NCI-H82 (cell line): Measurements from ENCODE around the gene CUEDC1.

Source experiments
- DNase-seq: peaks from one replicate; lab custom pipeline; 2025; lab: John Stamatoyannopoulos, UW

The CUEDC1 gene

GRCh38 chr17:57834146-57834741, 121.0 kb downstream of the CUEDC1 start:
- peak; percentile 56 for DNase-seq

- DNase-seq = peak; percentile 90
Observed at GRCh38 chr17:57833179-57833939, 121.9 kb downstream of the CUEDC1 start.

- DNase-seq = peak; percentile 68
Observed at GRCh38 chr17:57832314-57833178, 122.7 kb downstream of the CUEDC1 start.

GRCh38 chr17:57830880-57831279, 124.3 kb downstream of the CUEDC1 start:
- no peak for DNase-seq

- peak; percentile 88 for DNase-seq
Observed at GRCh38 chr17:57823469-57824401, 131.5 kb downstream of the CUEDC1 start.

GRCh38 chr17:57819867-57820266, 135.3 kb downstream of the CUEDC1 start:
- DNase-seq = no peak

GRCh38 chr17:57819285-57819684, 135.9 kb downstream of the CUEDC1 start:
- DNase-seq = no peak

GRCh38 chr17:57818066-57818465, 137.1 kb downstream of the CUEDC1 start:
- no peak for DNase-seq

GRCh38 chr17:57817299-57817698, 137.9 kb downstream of the CUEDC1 start:
- no peak for DNase-seq

- no peak for DNase-seq
Observed at GRCh38 chr17:57814421-57814820, 140.8 kb downstream of the CUEDC1 start.

- peak; percentile 52 for DNase-seq
Observed at GRCh38 chr17:57811638-57812280, 143.5 kb downstream of the CUEDC1 start.
